ENCODE data around the gene SVEP1.

GRCh38 chr9:110429453-110429852 lies 150.1 kb downstream of the SVEP1 start:
- TF ChIP-seq, protein P1, sequence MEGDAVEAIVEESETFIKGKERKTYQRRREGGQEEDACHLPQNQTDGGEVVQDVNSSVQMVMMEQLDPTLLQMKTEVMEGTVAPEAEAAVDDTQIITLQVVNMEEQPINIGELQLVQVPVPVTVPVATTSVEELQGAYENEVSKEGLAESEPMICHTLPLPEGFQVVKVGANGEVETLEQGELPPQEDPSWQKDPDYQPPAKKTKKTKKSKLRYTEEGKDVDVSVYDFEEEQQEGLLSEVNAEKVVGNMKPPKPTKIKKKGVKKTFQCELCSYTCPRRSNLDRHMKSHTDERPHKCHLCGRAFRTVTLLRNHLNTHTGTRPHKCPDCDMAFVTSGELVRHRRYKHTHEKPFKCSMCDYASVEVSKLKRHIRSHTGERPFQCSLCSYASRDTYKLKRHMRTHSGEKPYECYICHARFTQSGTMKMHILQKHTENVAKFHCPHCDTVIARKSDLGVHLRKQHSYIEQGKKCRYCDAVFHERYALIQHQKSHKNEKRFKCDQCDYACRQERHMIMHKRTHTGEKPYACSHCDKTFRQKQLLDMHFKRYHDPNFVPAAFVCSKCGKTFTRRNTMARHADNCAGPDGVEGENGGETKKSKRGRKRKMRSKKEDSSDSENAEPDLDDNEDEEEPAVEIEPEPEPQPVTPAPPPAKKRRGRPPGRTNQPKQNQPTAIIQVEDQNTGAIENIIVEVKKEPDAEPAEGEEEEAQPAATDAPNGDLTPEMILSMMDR (IDR thresholded peaks at IDR 0.05; ENCODE audit: borderline replicate concordance, extremely low read depth, low read length, poor library complexity, severe bottlenecking): no peak
- no peak for TF ChIP-seq EZH2 (IDR thresholded peaks at IDR 0.05; ENCODE audit: borderline replicate concordance, low read depth, low read length, severe bottlenecking)
